ENCODE results near the gene TOMM6.

The TOMM6 gene

GRCh38 chr6:41744236-41744787 lies 43.2 kb upstream of the TOMM6 start:
- ChIA-PET POLR2A (ENCODE audit: low non-redundant PET) (no interaction called here), CTCF (no interaction called here)
- TF ChIP-seq CTCF (conservative IDR thresholded peaks at IDR 0.05; ENCODE audit: low read depth) = no peak
- no peak overlapping the region for H3K27ac ChIP-seq
- DNase-seq (ENCODE audit: low spot score) = no peak

- ChIA-PET POLR2A (ENCODE audit: low non-redundant PET) (no interaction called here), CTCF (no interaction called here)
- no peak for TF ChIP-seq CTCF (conservative IDR thresholded peaks at IDR 0.05; ENCODE audit: low read depth)
- DNase-seq (ENCODE audit: low spot score) = no peak
- H3K27ac ChIP-seq = no peak overlapping the region
These were observed 41.4 kb upstream of the TOMM6 start for GRCh38 chr6:41746107-41746506.

- no peak within 1 kb of the TSS for H3K27ac ChIP-seq
- ChIA-PET CTCF (no interaction called here), POLR2A (ENCODE audit: low non-redundant PET) (no interaction called here)
- DNase-seq (ENCODE audit: low spot score) = no peak
- TF ChIP-seq CTCF (conservative IDR thresholded peaks at IDR 0.05; ENCODE audit: low read depth) = no peak
These were observed 40.0 kb upstream of the TOMM6 start, which contains the start of gene PGC for GRCh38 chr6:41747256-41748101. PGC (minus strand) TSS chr6:41747397; CDS start chr6:41747334, 63 bp downstream.

- TF ChIP-seq CTCF (conservative IDR thresholded peaks at IDR 0.05; ENCODE audit: low read depth) = no peak
- ChIA-PET POLR2A (ENCODE audit: low non-redundant PET) (no interaction called here), CTCF (no interaction called here)
- H3K27ac ChIP-seq = no peak overlapping the region
- no peak for DNase-seq (ENCODE audit: low spot score)
These were observed 39.4 kb upstream of the TOMM6 start for GRCh38 chr6:41748102-41748477.

- no peak overlapping the region for H3K27ac ChIP-seq
- no peak for TF ChIP-seq CTCF (conservative IDR thresholded peaks at IDR 0.05; ENCODE audit: low read depth)
- ChIA-PET POLR2A (ENCODE audit: low non-redundant PET) (no interaction called here), CTCF (no interaction called here)
- no peak for DNase-seq (ENCODE audit: low spot score)
These were observed 39.0 kb upstream of the TOMM6 start for GRCh38 chr6:41748542-41748941.

- DNase-seq (ENCODE audit: low spot score) = no peak
- POLR2A ChIA-PET (ENCODE audit: low non-redundant PET) = no interaction called here
- TF ChIP-seq CTCF (conservative IDR thresholded peaks at IDR 0.05; ENCODE audit: low read depth) = no peak
- no peak overlapping the region for H3K27ac ChIP-seq
- CTCF ChIA-PET = interaction anchor here (1.0 kb wide), 1 partner anchor 16 kb away, joined by 5 read pairs; no protein-coding TSS in a partner anchor
These were observed 37.1 kb upstream of the TOMM6 start for GRCh38 chr6:41750374-41750773.
